Muscle of leg (tissue), 11 donors: ENCODE results near the gene GOLT1A. TPM values are rescaled to one million over a fixed set of nuclear protein-coding genes. Genes with fewer than 3 reads are reported as not detected.
A peak's percentile ranks its signal among the peaks of the same experiment; 100 is the strongest.
"Not testable (repeated sequence)": the region's sequence is repeated elsewhere in the genome, so short reads cannot be mapped to it uniquely, and the experiment has no call there.

Source experiments
- DNase-seq: peaks from one replicate; pipeline ENCODE4 v3.0.0; 2013
- H3K27ac ChIP-seq: one replicate; pipeline ENCODE4 v1.5.1; 2013; ENCODE audit warnings: mild to moderate bottlenecking, low read length, control low read depth
- H3K27me3 ChIP-seq: one replicate; pipeline ENCODE4 v1.6.1; 2013; ENCODE audit warnings: low read length; ENCODE audit not compliant: control insufficient read depth, insufficient read depth
- H3K36me3 ChIP-seq: one replicate; pipeline ENCODE4 v1.6.1; 2013; ENCODE audit warnings: low read length; ENCODE audit not compliant: control insufficient read depth, insufficient read depth
- H3K4me1 ChIP-seq: one replicate; pipeline ENCODE4 v1.6.1; 2013; ENCODE audit warnings: low read length; ENCODE audit not compliant: control insufficient read depth, insufficient read depth
- H3K4me3 ChIP-seq: one replicate; pipeline ENCODE4 v1.5.1; 2013; ENCODE audit warnings: low read length, control low read depth
- H3K9me3 ChIP-seq: replicated peaks from 2 replicates; pipeline ENCODE4 v1.6.1; 2013; ENCODE audit warnings: low read depth, low read length; ENCODE audit not compliant: control insufficient read depth
- WGBS: methylation state at CpG from one replicate; pipeline ENCODE4 v1.1.5; 2013; ENCODE audit warnings: missing lambda C conversion rate; ENCODE audit not compliant: insufficient coverage; 5-methylcytosine and 5-hydroxymethylcytosine counted together
- polyA plus RNA-seq, 8 donors: library from polyadenylated mRNA; unstranded; fragments of 120-200 nt; gene quantifications; one replicate each; pipeline versions ENCODE4 v1.2.1 to v1.2.3, GENCODE V29; 2013; ENCODE audit warnings: inconsistent platforms in 1 of 8, low replicate concordance in 1 of 8; ENCODE audit not compliant: insufficient read length in 8 of 8, insufficient read depth in 1 of 8
- total RNA-seq: library from RNA; stranded (reverse); fragments of 120-200 nt; gene quantifications from one replicate; pipeline ENCODE4 v1.2.4, GENCODE V29; 2013

The GOLT1A gene
- total and polyA plus RNA-seq, 9 donors = 0.09 to 3.9 (median 0.89) TPM; not detected in 5

DNA sequence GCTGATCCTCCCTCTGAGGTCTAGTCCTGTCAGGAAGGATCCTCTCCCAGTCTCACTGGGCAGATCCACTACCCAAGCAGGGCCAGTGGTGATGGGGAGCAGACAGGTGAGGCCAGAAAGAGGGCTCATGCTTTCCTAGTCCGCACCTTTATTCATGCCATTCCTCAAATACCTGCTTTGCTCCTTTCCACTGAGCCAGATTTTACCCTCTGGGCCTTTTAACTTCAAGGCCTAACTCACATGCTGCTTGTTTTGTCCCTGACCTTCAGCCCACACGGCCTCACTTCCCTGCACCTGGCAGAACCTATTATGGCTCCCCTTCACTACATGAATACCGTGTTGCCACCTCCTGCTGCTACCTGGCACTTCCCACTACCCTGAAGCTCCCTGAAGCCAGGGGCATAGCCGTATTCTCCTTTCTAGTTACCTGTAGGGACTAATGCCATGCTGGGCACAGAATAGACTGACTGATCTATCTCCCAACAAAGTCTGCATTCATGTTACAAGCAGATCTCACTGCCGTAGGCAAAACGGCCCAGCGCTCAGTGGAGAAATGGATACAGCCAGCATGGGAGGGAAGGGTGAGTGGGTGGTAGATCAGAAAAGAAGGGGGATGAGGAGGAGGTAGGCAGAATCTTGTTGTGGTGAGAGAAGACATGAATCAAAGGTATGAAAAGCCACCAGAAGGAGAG, 36.1 kb upstream of the GOLT1A start:
- DNase-seq = no peak
- H3K36me3 ChIP-seq = no peaks in the 10 kb centered on the region
- no peaks in the 10 kb centered on the region for H3K4me1 ChIP-seq
- H3K9me3 ChIP-seq = no peaks in the 10 kb centered on the region
- no peaks in the 10 kb centered on the region for H3K27me3 ChIP-seq
- 59% methylated on average over 7 of the region's 7 CpGs for WGBS
- H3K4me3 ChIP-seq = no peak overlapping the region
- H3K27ac ChIP-seq = no peak overlapping the region

DNA sequence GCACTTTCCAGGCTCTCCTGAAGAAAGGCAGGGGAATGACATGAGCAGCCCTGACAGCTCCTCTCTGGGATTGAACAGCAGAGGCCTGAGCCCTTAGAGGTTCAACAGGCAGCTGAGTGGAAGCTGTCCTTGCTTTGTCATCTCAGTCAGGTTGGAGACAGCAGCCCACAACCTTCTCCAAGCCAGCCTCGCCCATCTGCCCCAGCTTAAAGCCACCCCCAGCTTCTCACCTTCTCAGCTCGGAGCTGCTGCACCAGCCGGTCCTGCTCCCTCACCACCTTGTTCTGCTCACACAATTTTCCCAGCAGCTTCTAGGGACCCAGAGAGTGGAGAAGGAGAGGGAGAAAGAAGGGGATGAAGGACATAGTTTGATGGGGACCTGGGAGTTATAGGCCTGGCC, 35.2 kb upstream of the GOLT1A start:
- no peak for DNase-seq
- H3K4me3 ChIP-seq = no peak overlapping the region
- no peaks in the 10 kb centered on the region for H3K36me3 ChIP-seq
- H3K9me3 ChIP-seq = no peaks in the 10 kb centered on the region
- H3K27ac ChIP-seq = no peak overlapping the region
- no peaks in the 10 kb centered on the region for H3K4me1 ChIP-seq
- H3K27me3 ChIP-seq = no peaks in the 10 kb centered on the region
- WGBS = 83% methylated on average over 1 of the region's 3 CpGs

DNA sequence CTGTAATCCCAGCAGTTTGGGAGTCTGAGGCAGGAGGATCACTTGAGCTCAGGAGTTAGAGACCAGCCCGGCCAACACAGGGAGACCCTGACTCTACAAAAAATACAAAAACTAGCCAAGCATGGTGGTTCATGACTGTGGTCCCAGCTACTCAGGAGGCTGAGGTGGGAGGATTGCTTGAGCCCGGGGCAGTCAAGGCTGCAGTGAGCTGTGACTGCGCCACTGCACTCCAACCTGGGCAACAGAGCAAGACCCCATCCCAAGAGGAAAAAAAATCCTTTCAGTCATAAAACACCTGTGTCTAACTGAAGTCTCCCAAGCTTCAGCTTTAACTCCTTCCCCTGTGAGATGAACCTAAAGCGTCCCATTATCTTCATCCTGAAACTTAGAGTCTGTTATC, 33.1 kb upstream of the GOLT1A start:
- Histone ChIP-seq H3K27ac (no peak overlapping the region), H3K27me3 (no peaks in the 10 kb centered on the region), H3K4me1 (no peaks in the 10 kb centered on the region), H3K36me3 (no peaks in the 10 kb centered on the region), H3K9me3 (no peaks in the 10 kb centered on the region), H3K4me3 (no peak overlapping the region)
- 91% methylated on average over 1 of the region's 4 CpGs for WGBS
- DNase-seq = no peak

DNA sequence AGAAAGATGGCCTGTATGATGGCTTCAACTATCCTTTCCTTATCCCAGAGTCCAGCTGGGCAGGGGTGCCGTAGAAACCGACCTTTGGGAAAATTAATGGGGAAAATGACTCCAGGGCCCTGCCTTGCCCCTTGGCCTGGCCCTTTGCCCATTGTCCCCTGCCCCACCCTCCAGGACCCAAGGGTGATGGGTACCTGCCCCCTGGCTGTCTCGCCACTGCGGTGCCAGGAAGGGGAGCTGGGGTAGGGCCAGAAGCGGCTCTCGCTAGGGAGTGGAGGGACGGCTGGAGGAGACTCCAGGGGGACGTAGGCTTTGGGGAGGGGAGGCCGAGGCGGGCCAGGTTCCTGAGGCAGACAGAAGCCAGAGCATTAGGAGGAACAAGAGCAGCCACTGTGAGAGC, 29.1 kb upstream of the GOLT1A start:
- H3K36me3 ChIP-seq = peaks cover 3% of the 10 kb centered on the region
- WGBS = 96% methylated on average over 7 of the region's 10 CpGs
- no peak overlapping the region for H3K4me3 ChIP-seq
- H3K9me3 ChIP-seq = no peaks in the 10 kb centered on the region
- no peaks in the 10 kb centered on the region for H3K4me1 ChIP-seq
- no peak for DNase-seq
- H3K27ac ChIP-seq = no peak overlapping the region
- H3K27me3 ChIP-seq = no peaks in the 10 kb centered on the region

DNA sequence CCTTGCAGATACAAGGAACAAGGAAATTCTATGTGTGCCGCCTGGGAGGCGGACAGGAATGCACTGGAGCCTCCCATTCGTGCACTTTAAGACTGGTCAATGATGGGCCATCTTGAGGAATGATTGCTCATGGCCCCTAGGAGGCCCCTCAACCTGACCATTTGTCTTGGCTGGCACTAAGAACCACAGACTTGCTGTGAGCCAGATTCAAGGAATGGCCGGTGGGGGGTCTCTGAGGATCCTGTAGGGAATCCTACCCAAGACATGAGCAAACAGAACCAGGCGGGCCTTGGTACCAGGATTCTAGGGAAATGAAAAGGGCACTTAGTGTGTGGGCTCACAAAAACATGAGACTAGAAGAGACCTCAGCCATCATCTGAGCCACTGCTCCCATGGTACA, 28.1 kb upstream of the GOLT1A start:
- H3K36me3 ChIP-seq = peaks cover 3% of the 10 kb centered on the region
- whole genome bisulfite sequencing = 91% methylated on average over 5 of the region's 5 CpGs

DNA sequence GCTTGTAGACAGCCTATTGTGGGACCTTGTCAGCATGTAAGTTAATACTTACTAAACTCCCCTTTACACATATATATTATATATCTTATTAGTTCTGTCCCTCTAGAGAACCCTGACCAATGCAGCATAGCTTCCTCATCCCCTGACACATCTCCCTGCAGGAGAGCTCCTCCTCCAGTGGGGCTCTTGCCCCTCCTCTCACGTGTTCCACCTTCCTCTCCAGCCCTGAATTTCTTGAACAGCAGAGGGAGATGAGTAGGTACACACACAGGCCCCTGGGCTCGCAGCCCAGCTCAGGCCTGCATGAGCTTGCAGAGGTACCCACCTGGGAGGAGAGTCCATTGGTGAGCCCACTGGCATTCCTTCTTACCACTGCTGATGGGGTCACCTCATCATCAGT, 27.3 kb upstream of the GOLT1A start:
- Histone ChIP-seq H3K36me3 (peaks cover 3% of the 10 kb centered on the region), H3K27me3 (no peaks in the 10 kb centered on the region), H3K9me3 (no peaks in the 10 kb centered on the region)

More for the DNA sequence above, 28.1 kb upstream of the GOLT1A start:
- Histone ChIP-seq H3K4me3 (no peak overlapping the region), H3K9me3 (no peaks in the 10 kb centered on the region), H3K27ac (no peak overlapping the region), H3K27me3 (no peaks in the 10 kb centered on the region), H3K4me1 (no peaks in the 10 kb centered on the region)
- no peak for DNase-seq

DNA sequence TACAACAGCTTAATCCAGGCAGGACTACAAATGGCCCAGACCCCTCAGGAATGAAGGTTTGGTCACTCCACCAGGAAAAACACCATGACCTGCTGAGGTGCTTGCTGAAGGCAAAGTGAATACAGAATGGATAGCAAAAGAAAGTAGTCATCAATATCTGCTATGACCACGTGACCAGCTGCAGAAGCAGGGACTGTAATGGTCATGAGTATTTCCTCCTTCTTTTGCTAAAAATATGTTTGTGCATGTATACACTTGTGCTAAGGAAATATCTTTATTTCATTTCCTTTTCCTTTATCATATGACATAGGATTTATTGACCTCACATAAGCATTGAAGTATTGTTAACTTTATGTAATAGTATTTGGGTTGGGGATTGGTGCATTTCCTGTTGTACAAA, 26.4 kb upstream of the GOLT1A start:
- H3K4me1 ChIP-seq = no peaks in the 10 kb centered on the region
- WGBS = no CpG with 5 or more reads among the region's 1 CpG
- no peaks in the 10 kb centered on the region for H3K9me3 ChIP-seq
- H3K4me3 ChIP-seq = no peak overlapping the region
- no peaks in the 10 kb centered on the region for H3K27me3 ChIP-seq
- H3K27ac ChIP-seq = no peak overlapping the region
- H3K36me3 ChIP-seq = peaks cover 3% of the 10 kb centered on the region
- DNase-seq = no peak

More for the DNA sequence above, 27.3 kb upstream of the GOLT1A start:
- no peak overlapping the region for H3K27ac ChIP-seq
- no peaks in the 10 kb centered on the region for H3K4me1 ChIP-seq
- H3K4me3 ChIP-seq = no peak overlapping the region
- no peak for DNase-seq
- 43% methylated on average over 2 of the region's 2 CpGs for WGBS

DNA sequence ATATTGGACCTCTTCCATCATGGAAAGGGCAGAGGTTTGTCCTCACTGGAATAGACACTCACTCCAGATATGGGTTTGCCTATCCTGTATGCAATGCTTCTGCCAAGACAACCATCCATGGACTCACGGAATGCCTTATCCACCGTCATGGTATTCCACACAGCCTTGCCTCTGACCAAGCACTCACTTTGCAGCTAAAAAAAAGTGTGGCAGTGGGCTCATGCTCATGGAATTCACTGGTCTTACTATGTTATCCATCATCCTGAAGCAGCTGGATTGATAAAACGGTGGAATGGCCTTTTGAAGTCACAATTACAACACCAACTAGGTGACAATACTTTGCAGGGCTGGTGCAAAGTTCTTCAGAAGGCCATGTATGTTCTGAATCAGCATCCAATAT, 25.6 kb upstream of the GOLT1A start:
- no CpG with 5 or more reads among the region's 3 CpGs for WGBS
- H3K4me1 ChIP-seq, H3K4me3 ChIP-seq, H3K9me3 ChIP-seq, DNase-seq, H3K27me3 ChIP-seq, H3K36me3 ChIP-seq, H3K27ac ChIP-seq: not testable (repeated sequence)

DNA sequence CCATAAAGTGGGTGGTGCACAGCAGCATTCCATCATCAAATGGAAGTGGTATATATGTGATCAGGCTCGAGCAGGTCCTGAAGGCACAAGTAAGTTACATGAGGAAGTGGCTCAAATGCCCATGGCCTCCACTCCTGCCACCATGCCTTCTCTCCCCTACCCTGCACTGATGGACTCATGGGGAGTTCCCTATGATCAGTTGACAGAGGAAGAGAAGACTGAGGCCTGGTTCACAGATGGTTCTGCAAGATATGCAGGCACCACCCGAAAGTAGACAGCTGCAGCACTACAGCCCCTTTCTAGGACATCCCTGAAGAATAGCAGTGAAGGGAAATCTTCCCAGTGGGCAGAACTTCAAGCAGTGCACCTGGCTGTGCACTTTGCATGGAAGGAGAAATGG, 24.7 kb upstream of the GOLT1A start:
- not testable (repeated sequence) for H3K36me3 ChIP-seq, H3K9me3 ChIP-seq, DNase-seq, H3K4me1 ChIP-seq, H3K4me3 ChIP-seq, H3K27ac ChIP-seq, H3K27me3 ChIP-seq
- no CpG with 5 or more reads among the region's 2 CpGs for WGBS

DNA sequence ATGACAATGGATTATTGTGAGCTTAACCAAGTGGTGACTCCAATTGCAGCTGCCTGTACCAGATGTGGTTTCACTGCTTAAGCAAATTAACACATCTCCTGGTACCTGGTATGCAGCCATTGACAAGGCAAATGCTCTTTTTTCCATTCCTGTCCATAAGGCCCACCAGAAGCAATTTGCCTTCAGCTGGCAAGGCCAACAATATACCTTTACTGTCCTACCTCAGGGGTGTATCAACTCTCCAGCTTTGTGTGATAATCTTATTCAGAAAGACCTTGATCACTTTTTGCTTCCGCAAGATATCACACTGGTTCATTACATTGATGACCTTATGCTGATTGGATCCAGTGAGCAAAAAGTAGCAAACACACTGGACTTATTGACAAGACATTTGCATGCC, 23.7 kb upstream of the GOLT1A start:
- no CpG with 5 or more reads among the region's 1 CpG for WGBS
- not testable (repeated sequence) for H3K4me3 ChIP-seq, H3K36me3 ChIP-seq, H3K27ac ChIP-seq, H3K27me3 ChIP-seq, H3K9me3 ChIP-seq, DNase-seq, H3K4me1 ChIP-seq

DNA sequence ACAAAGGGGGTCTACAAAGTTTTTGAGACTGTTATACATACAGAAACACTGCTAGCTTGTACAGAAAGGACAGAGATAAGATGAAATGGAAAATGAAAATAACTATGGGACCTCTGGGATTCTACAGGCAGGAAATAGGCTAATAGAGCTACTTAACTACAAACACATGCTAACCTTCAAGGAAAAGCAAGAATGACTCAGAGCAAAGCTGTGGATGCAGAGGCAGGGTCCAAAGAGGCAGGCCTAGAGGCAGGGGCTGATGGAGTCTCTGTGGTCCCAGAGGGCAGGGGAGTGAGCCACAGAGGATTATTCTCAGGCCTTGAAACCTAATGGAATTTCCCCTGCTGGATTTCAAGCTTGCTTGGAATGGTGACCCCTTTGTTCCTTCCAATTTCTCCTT, 18.7 kb upstream of the GOLT1A start:
- H3K36me3 ChIP-seq = no peaks in the 10 kb centered on the region

More for the DNA sequence above, 18.7 kb upstream of the GOLT1A start:
- peak overlapping the region; percentile 67 for H3K27ac ChIP-seq
- H3K9me3 ChIP-seq = no peaks in the 10 kb centered on the region
- no peaks in the 10 kb centered on the region for H3K4me1 ChIP-seq
- DNase-seq = peak; percentile 87
- H3K4me3 ChIP-seq = no peak overlapping the region
- H3K27me3 ChIP-seq = no peaks in the 10 kb centered on the region
